Right ventricle myocardium inferior (tissue), 1 donor: ENCODE measurements around the gene CCNB3. TPM values are rescaled to one million over a fixed set of nuclear protein-coding genes. Genes with fewer than 3 reads are reported as not detected.

Source experiments
- ATAC-seq: fragments of 200-7000 bp; cut with Tn5 transposase; one replicate; pipeline ENCODE4 v1.9.1; 2020; ENCODE audit warnings: mild to moderate bottlenecking, moderate library complexity
- DNase-seq: peaks from one replicate; pipeline ENCODE4 v3.0.0; 2021; ENCODE audit errors: missing footprints
- intact Hi-C: fragments of 100-400 bp; cut with DNase I; formaldehyde crosslinking; loops from one replicate; pipeline ENCODE4 v1.11.0; 2022
- total RNA-seq: library from RNA; stranded (reverse); fragmentation: NEBNext Ultra II Directional; extraction: Animal tissue kit (Norgen Biotek cat#: 25700); gene quantifications from one replicate; pipeline ENCODE4 v1.2.1, GENCODE V29; 2021
- donor health status: DM: no; HTN: yes; CAD: no; lungs with severe emphysema.

CCNB3 gene
- total RNA-seq, 1 donor from 2014 or later, result 0.41 TPM

- no peak for DNase-seq
- intact Hi-C loops, result no loop called here
- no peak for ATAC-seq
These were observed 128.7 kb downstream of the CCNB3 start for GRCh38 chrX:50333308-50333707.

DNA sequence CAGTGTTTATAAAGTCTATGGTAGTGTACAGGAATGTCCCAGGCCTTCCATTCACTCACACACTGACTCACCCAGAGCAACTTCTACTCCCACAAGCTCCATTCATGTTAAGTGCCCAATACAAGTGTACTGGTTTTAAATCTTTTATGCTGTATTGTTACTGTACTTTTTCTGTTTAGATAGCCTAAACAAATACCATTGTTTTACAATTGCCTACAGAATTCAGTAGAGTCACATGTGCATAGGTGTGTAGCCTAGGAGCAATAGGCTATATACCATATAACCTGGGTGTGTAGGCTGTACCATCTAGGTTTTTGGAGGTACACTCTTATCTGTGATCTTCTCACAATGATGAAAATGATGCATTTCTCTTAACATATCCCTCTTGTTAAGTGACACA, 139.4 kb downstream of the CCNB3 start:
- no peak for ATAC-seq
- intact Hi-C loops, result no loop called here
- DNase-seq, result no peak

GRCh38 chrX:50372966-50373365, 168.4 kb downstream of the CCNB3 start:
- ATAC-seq (no peak), DNase-seq (no peak)
- intact Hi-C loops, result no loop called here

- ATAC-seq, result no peak
- intact Hi-C loops, result no loop called here
- DNase-seq, result no peak
These were observed 171.1 kb downstream of the CCNB3 start for GRCh38 chrX:50375481-50376267.

- intact Hi-C loops, result no loop called here
- DNase-seq, result no peak
These were observed 177.3 kb downstream of the CCNB3 start for GRCh38 chrX:50381729-50382415.

DNA sequence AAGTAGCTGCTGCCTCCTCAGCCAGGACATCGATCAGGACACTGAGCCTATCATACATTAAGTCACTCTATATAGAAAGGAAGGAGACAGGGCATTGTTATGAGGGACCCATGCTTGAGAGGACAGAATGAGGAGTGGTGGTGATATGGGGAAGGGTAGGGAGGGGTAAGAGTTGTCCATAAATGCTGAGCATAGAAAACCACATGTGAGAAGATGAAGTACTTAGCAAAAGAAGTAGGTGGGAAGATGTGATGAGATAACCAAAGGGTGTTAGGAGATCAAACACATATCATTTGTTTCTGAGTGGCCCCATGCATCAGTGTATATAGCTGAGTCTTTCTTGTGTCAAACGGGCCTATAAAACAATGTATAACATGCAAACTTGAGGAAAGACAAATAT, 182.0 kb downstream of the CCNB3 start:
- no peak for ATAC-seq
- no peak for DNase-seq
- intact Hi-C loops, result no loop called here

More at GRCh38 chrX:50381729-50382415, 177.3 kb downstream of the CCNB3 start:
- ATAC-seq, result no peak

DNA sequence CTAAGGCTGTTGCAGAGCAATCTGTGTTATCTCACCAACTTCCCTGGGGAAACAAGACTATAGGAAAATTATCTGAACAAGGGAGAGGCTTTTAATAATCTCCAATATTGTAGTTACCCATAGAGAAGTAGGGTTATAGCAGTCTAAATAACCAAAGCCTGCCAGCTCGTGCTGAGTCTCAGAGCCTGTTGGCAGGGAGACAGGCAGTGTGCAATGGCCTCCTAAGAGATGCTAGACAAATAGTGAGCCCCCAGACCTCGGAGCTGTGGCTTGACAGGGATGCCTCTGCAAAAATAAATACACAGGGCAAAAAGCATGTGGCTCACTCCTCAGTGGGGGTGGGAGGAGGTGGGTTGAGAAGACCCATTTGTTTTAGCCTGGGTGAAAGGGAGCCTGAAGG, 189.3 kb downstream of the CCNB3 start:
- ATAC-seq (no peak), DNase-seq (no peak)
- intact Hi-C loops, result no loop called here

Other genes with a start within 250 kb of the CCNB3 start
- gene AKAP4, start 3.8 kb upstream of the CCNB3 start, total RNA-seq, result not detected